Activated T-helper 1 cell treated with Interleukin-2 at 50 U/mL for 16 hours (primary cell): ENCODE results near the gene SLC12A8.

Experiments
- DNase-seq: peaks from one replicate; pipeline ENCODE4 v3.0.0-alpha.2; 2020; ENCODE audit warnings: low read depth

The SLC12A8 gene

GRCh38 chr3:125137358-125138033, 75.1 kb downstream of the SLC12A8 start:
- DNase-seq = no peak

GRCh38 chr3:125136966-125137357, 75.6 kb downstream of the SLC12A8 start:
- no peak for DNase-seq

DNA sequence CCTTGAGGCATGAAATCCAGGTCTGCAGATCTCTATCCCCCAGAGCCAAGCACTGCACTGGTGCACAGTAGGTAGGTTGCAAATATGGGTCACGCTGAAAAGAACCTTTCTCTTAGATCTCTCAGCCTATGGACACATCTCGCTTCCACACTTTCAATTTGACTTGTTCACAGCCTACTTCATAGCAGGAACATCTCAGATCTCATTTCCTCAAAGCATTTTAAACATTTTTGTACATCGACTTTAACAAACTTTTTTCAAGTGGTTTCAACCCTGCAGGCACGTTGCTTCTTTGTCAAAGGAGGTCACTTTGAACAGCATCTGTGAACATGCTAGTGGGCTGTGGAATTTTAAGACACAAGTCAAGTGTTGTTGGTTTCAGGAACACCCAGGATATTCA, 76.0 kb downstream of the SLC12A8 start:
- DNase-seq = no peak

DNA sequence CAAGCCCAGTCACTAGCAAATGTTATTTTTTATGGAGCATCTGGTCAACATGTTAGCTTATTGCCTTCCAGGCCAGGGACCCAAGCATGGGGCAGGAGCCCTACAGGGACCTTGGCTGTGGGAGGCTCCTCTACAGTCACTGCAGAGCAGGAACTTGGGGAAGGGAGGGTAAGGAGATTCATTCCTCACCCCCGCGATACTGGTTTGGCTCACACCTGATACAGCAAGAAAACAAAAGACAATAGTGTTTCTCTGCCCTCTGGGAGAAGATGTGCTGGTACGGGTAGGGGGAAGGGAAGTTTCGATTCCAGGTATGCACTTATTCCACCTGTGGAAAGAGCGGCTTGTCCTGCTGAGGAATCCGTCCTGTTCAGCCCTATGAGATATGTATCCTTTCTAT, 77.6 kb downstream of the SLC12A8 start:
- DNase-seq = no peak

GRCh38 chr3:125132815-125133214, 79.7 kb downstream of the SLC12A8 start:
- no peak for DNase-seq

DNA sequence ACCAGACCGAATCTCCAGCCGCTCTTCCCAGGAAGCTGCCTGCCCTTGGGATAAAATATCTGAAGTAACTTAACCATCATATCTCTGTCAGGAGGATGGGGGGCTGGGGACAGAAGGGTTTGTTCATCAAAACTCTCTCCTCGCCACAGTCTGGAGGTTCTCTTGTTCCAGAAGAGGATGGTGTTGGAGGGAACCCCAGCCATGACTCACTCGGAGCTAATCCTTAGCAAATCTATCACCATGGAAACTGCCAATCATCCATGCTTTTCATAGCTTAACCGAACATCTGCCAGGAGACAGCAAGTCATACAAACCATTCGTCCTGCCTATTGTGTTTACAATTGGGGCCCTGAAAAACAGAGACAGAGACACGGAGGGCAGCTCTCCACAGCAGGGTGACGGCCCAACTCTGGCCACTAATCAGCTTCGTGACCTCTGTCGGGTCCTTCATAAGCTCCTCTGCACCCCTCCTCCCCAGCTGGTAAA, 83.0 kb downstream of the SLC12A8 start:
- no peak for DNase-seq

DNA sequence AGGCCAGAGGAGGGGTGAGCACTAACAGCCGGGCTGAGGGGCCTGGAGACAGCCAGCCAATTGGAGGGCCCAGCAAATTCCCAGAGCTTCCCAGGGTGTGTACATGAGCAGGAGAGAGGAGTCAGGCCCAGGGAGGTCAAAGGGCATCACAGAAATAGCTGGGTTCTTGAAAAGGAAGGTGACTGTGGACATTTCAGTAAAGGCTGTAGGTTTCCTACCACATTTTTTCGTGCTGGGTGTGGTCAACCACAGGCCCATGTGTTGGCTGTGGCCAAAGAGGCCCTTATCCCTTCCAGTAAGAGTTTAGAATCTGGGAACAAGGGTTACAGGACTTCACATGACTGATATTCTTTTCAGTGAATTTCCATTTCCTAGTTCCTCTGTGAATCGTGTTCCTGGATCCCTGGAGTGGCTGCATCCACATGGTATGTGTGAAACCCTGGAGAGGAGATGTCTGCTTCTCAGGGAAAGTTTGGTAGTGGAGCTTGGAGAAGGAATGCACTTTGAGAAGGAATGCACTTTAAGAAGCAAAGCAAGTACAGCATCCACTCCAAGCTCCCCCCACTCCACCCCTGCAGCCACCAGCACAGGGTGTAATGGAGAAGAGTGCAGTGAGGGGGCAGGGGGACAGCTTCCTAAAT, 83.6 kb downstream of the SLC12A8 start:
- no peak for DNase-seq

- DNase-seq = no peak
Observed at GRCh38 chr3:125126323-125126722, 86.2 kb downstream of the SLC12A8 start.

GRCh38 chr3:125125821-125126245, 86.7 kb downstream of the SLC12A8 start:
- no peak for DNase-seq

- DNase-seq = no peak
Observed at GRCh38 chr3:125123451-125124305, 88.9 kb downstream of the SLC12A8 start.

GRCh38 chr3:125121246-125122010, 91.1 kb downstream of the SLC12A8 start:
- no peak for DNase-seq

GRCh38 chr3:125120379-125121122, 92.0 kb downstream of the SLC12A8 start:
- no peak for DNase-seq

GRCh38 chr3:125119752-125120378, 92.7 kb downstream of the SLC12A8 start:
- no peak for DNase-seq

- no peak for DNase-seq
Observed at GRCh38 chr3:125118600-125118999, 93.9 kb downstream of the SLC12A8 start.

DNA sequence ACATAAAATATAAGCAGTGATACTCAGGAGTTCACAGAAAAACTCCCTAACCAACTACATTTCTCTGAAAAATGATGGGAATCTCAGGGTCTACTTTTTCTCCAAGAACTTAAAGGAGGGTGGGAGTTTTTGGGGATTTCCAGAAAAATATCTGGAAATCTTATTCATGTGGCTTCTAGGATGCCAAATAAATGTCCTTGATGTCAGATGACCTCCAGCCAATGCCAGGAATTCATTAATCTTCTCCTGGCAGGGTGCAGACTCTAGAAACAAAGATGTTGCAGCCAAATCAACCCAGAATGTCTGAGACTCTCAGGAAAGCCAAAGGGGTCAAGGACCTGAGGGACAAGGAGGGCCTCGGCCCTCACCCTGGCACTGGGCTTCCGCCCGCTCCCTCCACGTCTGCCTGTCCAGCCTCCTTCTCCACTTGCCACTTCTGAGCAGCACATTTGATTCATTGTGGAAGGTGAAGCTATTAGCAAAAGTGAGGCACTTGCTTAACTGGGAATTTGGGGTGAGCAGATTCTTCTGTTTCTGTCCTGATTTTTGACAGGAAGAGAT, 94.8 kb downstream of the SLC12A8 start:
- DNase-seq = no peak

DNA sequence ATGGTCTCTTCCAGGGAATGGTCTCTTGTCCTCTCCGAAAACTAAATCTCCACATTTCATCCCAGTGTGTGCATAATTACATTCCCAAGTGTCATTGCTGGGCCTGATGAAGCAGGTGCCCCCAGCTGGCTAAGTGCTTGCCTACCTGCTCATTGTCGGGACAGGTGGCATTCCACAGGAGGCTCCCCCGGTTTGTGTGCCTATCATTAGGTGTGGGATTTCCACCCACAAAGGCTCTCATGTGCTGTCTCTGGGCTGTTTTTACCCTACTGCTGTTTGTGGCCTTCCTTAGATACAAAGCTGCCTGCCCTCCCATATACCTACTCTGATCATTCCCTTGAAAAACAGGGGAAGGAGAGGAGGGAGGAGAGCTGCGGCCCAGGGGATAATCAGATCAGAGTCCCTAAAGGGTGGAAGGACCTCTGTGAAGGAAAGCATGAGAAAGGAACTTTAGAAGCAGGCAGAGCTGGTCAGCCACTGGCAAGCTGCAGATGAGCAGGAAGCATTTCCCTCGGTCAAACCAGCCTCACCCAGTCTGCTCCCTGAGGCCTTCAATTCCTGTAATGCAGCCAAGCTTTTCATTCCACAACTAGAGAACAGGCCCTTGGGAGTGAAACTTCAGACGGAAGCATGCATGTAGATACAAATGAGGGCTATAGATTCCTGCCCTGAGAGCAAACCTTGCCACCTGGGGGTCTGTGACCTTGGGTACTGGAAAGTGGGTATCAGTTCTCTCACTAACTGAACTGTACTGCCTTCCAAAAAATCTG, 96.1 kb downstream of the SLC12A8 start:
- no peak for DNase-seq

DNA sequence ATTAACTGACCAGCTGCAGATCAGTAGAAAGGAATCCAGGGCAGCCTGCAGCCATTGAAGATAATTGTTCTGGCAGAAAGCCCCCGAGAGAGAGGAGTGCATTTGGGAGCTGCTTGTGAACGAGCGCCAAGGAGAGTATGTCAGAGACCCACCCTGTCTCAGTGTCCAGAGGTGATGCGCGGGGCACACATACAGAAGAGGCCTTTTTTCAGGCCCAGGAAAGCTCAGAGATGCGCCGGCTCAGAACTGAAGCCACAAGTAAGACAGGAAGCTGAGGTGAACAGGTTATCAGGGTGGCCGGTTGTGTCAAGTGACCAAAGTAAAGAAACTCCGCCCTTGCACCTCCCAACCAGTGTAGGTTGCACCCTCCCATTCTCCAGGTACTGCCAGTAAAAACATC, 96.9 kb downstream of the SLC12A8 start:
- no peak for DNase-seq

- DNase-seq = no peak
Observed at GRCh38 chr3:125112981-125113380, 99.6 kb downstream of the SLC12A8 start.

DNA sequence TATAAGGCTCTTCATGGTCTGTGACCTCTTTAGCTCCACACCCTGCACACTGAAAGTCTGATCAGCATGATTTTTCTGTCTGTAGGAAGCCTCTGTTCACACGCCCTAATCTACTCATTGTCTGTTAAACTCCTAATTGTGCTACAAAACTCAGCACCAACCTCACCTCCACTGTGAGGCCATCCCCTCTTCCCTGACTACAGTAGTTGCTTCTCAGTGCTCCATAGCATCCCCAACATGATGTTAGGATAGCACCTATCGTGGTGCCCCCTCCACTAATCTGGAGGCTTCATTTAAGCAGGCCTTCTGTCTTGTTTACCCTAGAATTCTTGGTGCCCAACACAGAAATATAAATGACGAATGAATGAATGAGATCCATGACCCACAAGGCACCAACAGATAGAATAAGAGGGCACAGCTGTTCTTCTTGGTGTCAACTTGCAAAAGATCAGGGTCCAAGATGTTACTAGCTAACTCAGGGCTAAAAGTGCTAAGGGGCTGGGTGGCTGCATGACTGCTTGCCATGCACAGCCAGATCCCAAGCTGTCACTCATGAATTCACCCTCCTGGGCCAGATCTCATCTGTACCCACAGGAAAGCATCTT, 101.6 kb downstream of the SLC12A8 start:
- no peak for DNase-seq
